ENCODE results near the gene RAI1. TPM values are rescaled to one million over a fixed set of nuclear protein-coding genes. Genes with fewer than 3 reads are reported as not detected.

The RAI1 gene
- total and polyA plus RNA-seq, 2 of the 13 experiments (the other 11 are each of a cell fraction or from before 2014, with no cell fraction given) = 3.4 to 5.2 TPM

DNA sequence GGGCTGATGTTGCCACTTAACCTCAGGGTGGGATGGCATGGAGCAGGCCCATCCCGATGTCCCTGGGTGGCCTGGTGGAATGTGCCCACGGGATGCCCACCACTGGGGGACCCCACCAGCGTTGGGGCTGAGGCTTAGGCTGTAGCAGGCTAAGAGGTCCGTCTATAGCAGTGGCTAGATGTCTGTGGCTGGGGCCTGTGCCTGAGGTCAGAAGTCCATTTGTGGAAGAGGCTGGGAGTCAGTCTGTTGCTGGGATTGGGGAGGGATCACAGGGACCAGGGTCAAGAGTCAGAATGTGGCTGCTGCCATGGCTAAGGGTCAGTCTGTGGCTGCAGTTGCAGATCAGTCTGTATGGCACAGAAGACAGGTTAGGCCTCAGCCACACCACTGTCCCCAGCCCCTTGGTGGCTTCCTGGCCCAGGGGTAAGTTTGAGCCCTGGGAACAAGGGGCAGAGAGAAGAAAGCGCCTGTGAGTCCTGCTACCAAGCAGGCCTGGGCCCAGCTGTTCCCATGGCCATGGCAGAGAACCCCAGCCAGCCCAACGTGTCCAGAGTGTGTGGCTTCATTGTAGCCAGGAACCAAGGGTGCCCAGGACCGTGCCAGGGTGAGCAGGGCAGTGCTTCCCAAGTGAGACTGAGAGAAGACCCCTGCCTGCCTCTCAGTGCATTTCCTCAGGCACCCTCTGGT is 35.7 kb downstream of the RAI1 start (continued):
- TF ChIP-seq PHF21A (CRISPR knock-in tag; IDR thresholded peaks at IDR 0.05) (peak; percentile 31; the same call in 1 of the 2 replicates), RXRA (CRISPR knock-in tag; IDR thresholded peaks at IDR 0.05) (peak; percentile 65; the same call in 1 of the 2 replicates), MED1 (CRISPR knock-in tag; IDR thresholded peaks at IDR 0.05) (peak; percentile 64; the same call in 1 of the 2 replicates), IRF2 (CRISPR knock-in tag; IDR thresholded peaks at IDR 0.05) (peak; percentile 25; the same call in 1 of the 2 replicates), HDAC2 (CRISPR knock-in tag; IDR thresholded peaks at IDR 0.05) (peak; percentile 40; the same call in 1 of the 2 replicates), NR2C2 (CRISPR knock-in tag; IDR thresholded peaks at IDR 0.05; ENCODE audit: borderline replicate concordance) (peak; percentile 79), ERF (CRISPR knock-in tag; IDR thresholded peaks at IDR 0.05) (no peak), NBN (conservative IDR thresholded peaks at IDR 0.05) (no peak), PHF8 (CRISPR knock-in tag; IDR thresholded peaks at IDR 0.05) (peak; percentile 20; the same call in 1 of the 2 replicates), ZBTB7B (CRISPR knock-in tag; IDR thresholded peaks at IDR 0.05) (0 out of 2 replicates have a peak, but pooled peaks have one; percentile 46), ZSCAN20 (CRISPR knock-in tag; IDR thresholded peaks at IDR 0.05; ENCODE audit: borderline replicate concordance) (no peak), SOX5 (CRISPR knock-in tag; IDR thresholded peaks at IDR 0.05; ENCODE audit: borderline replicate concordance) (0 out of 2 replicates have a peak, but pooled peaks have one; percentile 26), NR2F1 (CRISPR knock-in tag; IDR thresholded peaks at IDR 0.05) (peak; percentile 56 to 83), ZNF30 (CRISPR knock-in tag; IDR thresholded peaks at IDR 0.05) (no peak), ZNF430 (CRISPR knock-in tag; IDR thresholded peaks at IDR 0.05) (0 out of 2 replicates have a peak, but pooled peaks have one; percentile 44), GPN1 (CRISPR knock-in tag; IDR thresholded peaks at IDR 0.05; ENCODE audit: borderline replicate concordance) (no peak), ZNF260 (CRISPR knock-in tag; IDR thresholded peaks at IDR 0.05; ENCODE audit: borderline replicate concordance, low read depth) (0 out of 2 replicates have a peak, but pooled peaks have one; percentile 42), CENPT (CRISPR knock-in tag; IDR thresholded peaks at IDR 0.05; ENCODE audit: low read depth) (0 out of 2 replicates have a peak, but pooled peaks have one; percentile 47), ZNF292 (CRISPR knock-in tag; IDR thresholded peaks at IDR 0.05; ENCODE audit: borderline replicate concordance, low read depth) (peak; percentile 83; the same call in 1 of the 2 replicates), AGO1 (IDR thresholded peaks at IDR 0.05; ENCODE audit: low read depth, low read length, poor library complexity, severe bottlenecking) (no peak), ZNF263 (CRISPR knock-in tag; IDR thresholded peaks at IDR 0.05) (peak; percentile 43; the same call in 1 of the 2 replicates), MTF1 (CRISPR knock-in tag; IDR thresholded peaks at IDR 0.05) (no peak), SAP130 (CRISPR knock-in tag; IDR thresholded peaks at IDR 0.05; ENCODE audit: low read depth) (peak; percentile 58)
- TF ChIP-seq, protein P1, sequence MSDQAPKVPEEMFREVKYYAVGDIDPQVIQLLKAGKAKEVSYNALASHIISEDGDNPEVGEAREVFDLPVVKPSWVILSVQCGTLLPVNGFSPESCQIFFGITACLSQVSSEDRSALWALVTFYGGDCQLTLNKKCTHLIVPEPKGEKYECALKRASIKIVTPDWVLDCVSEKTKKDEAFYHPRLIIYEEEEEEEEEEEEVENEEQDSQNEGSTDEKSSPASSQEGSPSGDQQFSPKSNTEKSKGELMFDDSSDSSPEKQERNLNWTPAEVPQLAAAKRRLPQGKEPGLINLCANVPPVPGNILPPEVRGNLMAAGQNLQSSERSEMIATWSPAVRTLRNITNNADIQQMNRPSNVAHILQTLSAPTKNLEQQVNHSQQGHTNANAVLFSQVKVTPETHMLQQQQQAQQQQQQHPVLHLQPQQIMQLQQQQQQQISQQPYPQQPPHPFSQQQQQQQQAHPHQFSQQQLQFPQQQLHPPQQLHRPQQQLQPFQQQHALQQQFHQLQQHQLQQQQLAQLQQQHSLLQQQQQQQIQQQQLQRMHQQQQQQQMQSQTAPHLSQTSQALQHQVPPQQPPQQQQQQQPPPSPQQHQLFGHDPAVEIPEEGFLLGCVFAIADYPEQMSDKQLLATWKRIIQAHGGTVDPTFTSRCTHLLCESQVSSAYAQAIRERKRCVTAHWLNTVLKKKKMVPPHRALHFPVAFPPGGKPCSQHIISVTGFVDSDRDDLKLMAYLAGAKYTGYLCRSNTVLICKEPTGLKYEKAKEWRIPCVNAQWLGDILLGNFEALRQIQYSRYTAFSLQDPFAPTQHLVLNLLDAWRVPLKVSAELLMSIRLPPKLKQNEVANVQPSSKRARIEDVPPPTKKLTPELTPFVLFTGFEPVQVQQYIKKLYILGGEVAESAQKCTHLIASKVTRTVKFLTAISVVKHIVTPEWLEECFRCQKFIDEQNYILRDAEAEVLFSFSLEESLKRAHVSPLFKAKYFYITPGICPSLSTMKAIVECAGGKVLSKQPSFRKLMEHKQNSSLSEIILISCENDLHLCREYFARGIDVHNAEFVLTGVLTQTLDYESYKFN (CRISPR knock-in tag; conservative IDR thresholded peaks at IDR 0.05) = peak; percentile 77
- TF ChIP-seq, protein P2, sequence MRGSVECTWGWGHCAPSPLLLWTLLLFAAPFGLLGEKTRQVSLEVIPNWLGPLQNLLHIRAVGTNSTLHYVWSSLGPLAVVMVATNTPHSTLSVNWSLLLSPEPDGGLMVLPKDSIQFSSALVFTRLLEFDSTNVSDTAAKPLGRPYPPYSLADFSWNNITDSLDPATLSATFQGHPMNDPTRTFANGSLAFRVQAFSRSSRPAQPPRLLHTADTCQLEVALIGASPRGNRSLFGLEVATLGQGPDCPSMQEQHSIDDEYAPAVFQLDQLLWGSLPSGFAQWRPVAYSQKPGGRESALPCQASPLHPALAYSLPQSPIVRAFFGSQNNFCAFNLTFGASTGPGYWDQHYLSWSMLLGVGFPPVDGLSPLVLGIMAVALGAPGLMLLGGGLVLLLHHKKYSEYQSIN (CRISPR knock-in tag; IDR thresholded peaks at IDR 0.05; ENCODE audit: borderline replicate concordance) = no peak
- TF ChIP-seq, protein P3, sequence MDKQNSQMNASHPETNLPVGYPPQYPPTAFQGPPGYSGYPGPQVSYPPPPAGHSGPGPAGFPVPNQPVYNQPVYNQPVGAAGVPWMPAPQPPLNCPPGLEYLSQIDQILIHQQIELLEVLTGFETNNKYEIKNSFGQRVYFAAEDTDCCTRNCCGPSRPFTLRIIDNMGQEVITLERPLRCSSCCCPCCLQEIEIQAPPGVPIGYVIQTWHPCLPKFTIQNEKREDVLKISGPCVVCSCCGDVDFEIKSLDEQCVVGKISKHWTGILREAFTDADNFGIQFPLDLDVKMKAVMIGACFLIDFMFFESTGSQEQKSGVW (CRISPR knock-in tag; IDR thresholded peaks at IDR 0.05; ENCODE audit: borderline replicate concordance) = no peak

Measured in HepG2 (cell line).